Measurements from ENCODE around the gene PSMD4.

- TF ChIP-seq RAD21 (IDR thresholded peaks at IDR 0.05 in 1 of 2, conservative IDR thresholded peaks at IDR 0.05 in 1 of 2; ENCODE audit: low read depth in 2 of 2, low read length in 2 of 2): no peak
- TF ChIP-seq TCF12 (IDR thresholded peaks at IDR 0.05; ENCODE audit: low read depth, low read length): no peak
- no peak for TF ChIP-seq SP1 (IDR thresholded peaks at IDR 0.05; ENCODE audit: low read depth, low read length)
- TF ChIP-seq CTCF (IDR thresholded peaks at IDR 0.05; ENCODE audit: control extremely low read depth in 1 of 3, insufficient read depth in 1 of 3, low read depth in 1 of 3, low read length in 3 of 3): no peak
- no peak for TF ChIP-seq SIN3A (conservative IDR thresholded peaks at IDR 0.05 in 1 of 2, IDR thresholded peaks at IDR 0.05 in 1 of 2; ENCODE audit: low read depth in 1 of 2, low read length in 2 of 2)
Observed at GRCh38 chr1:151266315-151266714, 11.8 kb downstream of the PSMD4 start.

Measured in H1 (cell line).